Rectal smooth muscle tissue (tissue), 1 donor: Measurements from ENCODE around the gene PLEKHM3.

Source experiments
- H3K27ac ChIP-seq: one replicate; pipeline ENCODE4 v1.7.0; 2013; ENCODE audit warnings: low read depth, low read length, inconsistent platforms
- H3K27me3 ChIP-seq: one replicate; pipeline ENCODE4 v1.7.0; 2013; ENCODE audit warnings: low read length; ENCODE audit not compliant: control insufficient read depth, insufficient read depth
- H3K36me3 ChIP-seq: one replicate; pipeline ENCODE4 v1.7.0; 2013; ENCODE audit warnings: low read length; ENCODE audit not compliant: control insufficient read depth, insufficient read depth
- H3K4me1 ChIP-seq: one replicate; pipeline ENCODE4 v1.7.0; 2013; ENCODE audit warnings: low read length; ENCODE audit not compliant: control insufficient read depth, insufficient read depth
- H3K4me3 ChIP-seq: one replicate; pipeline ENCODE4 v1.7.0; 2013; ENCODE audit warnings: low read length
- H3K9ac ChIP-seq: one replicate; pipeline ENCODE4 v1.7.0; 2013; ENCODE audit warnings: low read length

The PLEKHM3 gene

GRCh38 chr2:207935121-207935990 lies 90.0 kb downstream of the PLEKHM3 start:
- no peak overlapping the region for H3K9ac ChIP-seq
- peaks cover 4% of the 10 kb centered on the region for H3K4me1 ChIP-seq
- H3K27me3 ChIP-seq = no peaks in the 10 kb centered on the region
- H3K27ac ChIP-seq = no peak overlapping the region
- H3K4me3 ChIP-seq = no peak overlapping the region
- H3K36me3 ChIP-seq = no peaks in the 10 kb centered on the region

GRCh38 chr2:207934720-207935119 lies 90.6 kb downstream of the PLEKHM3 start:
- no peak overlapping the region for H3K9ac ChIP-seq
- no peaks in the 10 kb centered on the region for H3K27me3 ChIP-seq
- H3K36me3 ChIP-seq = no peaks in the 10 kb centered on the region
- no peak overlapping the region for H3K4me3 ChIP-seq
- H3K4me1 ChIP-seq = peaks cover 5% of the 10 kb centered on the region
- no peak overlapping the region for H3K27ac ChIP-seq

- Histone ChIP-seq H3K9ac (no peak overlapping the region), H3K27ac (no peak overlapping the region), H3K27me3 (no peaks in the 10 kb centered on the region), H3K4me3 (no peak overlapping the region), H3K4me1 (peaks cover 9% of the 10 kb centered on the region), H3K36me3 (no peaks in the 10 kb centered on the region)
Measured at GRCh38 chr2:207933396-207934065, 91.8 kb downstream of the PLEKHM3 start.

GRCh38 chr2:207932106-207932505 lies 93.2 kb downstream of the PLEKHM3 start:
- Histone ChIP-seq H3K4me1 (peaks cover 9% of the 10 kb centered on the region), H3K36me3 (no peaks in the 10 kb centered on the region), H3K27me3 (no peaks in the 10 kb centered on the region), H3K9ac (no peak overlapping the region), H3K4me3 (no peak overlapping the region), H3K27ac (no peak overlapping the region)

GRCh38 chr2:207930747-207931146 lies 94.6 kb downstream of the PLEKHM3 start:
- Histone ChIP-seq H3K4me1 (peaks cover 15% of the 10 kb centered on the region), H3K9ac (no peak overlapping the region), H3K27ac (peak overlapping the region; percentile 85)

GRCh38 chr2:207929923-207930322 lies 95.4 kb downstream of the PLEKHM3 start:
- Histone ChIP-seq H3K9ac (no peak overlapping the region), H3K4me3 (no peak overlapping the region), H3K36me3 (no peaks in the 10 kb centered on the region), H3K27me3 (no peaks in the 10 kb centered on the region), H3K27ac (peak overlapping the region; percentile 85), H3K4me1 (peaks cover 15% of the 10 kb centered on the region)

More at GRCh38 chr2:207930747-207931146, 94.6 kb downstream of the PLEKHM3 start:
- Histone ChIP-seq H3K36me3 (no peaks in the 10 kb centered on the region), H3K27me3 (no peaks in the 10 kb centered on the region), H3K4me3 (peak overlapping the region; percentile 19)

- H3K4me1 ChIP-seq = peaks cover 15% of the 10 kb centered on the region
- no peaks in the 10 kb centered on the region for H3K36me3 ChIP-seq
- H3K4me3 ChIP-seq = no peak overlapping the region
- peak overlapping the region; percentile 85 for H3K27ac ChIP-seq
- no peak overlapping the region for H3K9ac ChIP-seq
- no peaks in the 10 kb centered on the region for H3K27me3 ChIP-seq
Measured at GRCh38 chr2:207928079-207928478, 97.2 kb downstream of the PLEKHM3 start.

GRCh38 chr2:207926989-207927300 lies 98.4 kb downstream of the PLEKHM3 start:
- Histone ChIP-seq H3K27me3 (no peaks in the 10 kb centered on the region), H3K4me1 (peaks cover 15% of the 10 kb centered on the region), H3K4me3 (no peak overlapping the region), H3K9ac (no peak overlapping the region), H3K27ac (peak overlapping the region; percentile 73), H3K36me3 (peaks cover 2% of the 10 kb centered on the region)

GRCh38 chr2:207926133-207926988 lies 99.0 kb downstream of the PLEKHM3 start:
- no peak overlapping the region for H3K9ac ChIP-seq
- H3K36me3 ChIP-seq = peaks cover 2% of the 10 kb centered on the region
- no peaks in the 10 kb centered on the region for H3K27me3 ChIP-seq

GRCh38 chr2:207925601-207926000 lies 99.7 kb downstream of the PLEKHM3 start:
- H3K27me3 ChIP-seq = no peaks in the 10 kb centered on the region
- peaks cover 13% of the 10 kb centered on the region for H3K4me1 ChIP-seq
- peak overlapping the region; percentile 73 for H3K27ac ChIP-seq
- H3K36me3 ChIP-seq = peaks cover 2% of the 10 kb centered on the region
- no peak overlapping the region for H3K9ac ChIP-seq
- H3K4me3 ChIP-seq = no peak overlapping the region

More at GRCh38 chr2:207926133-207926988, 99.0 kb downstream of the PLEKHM3 start:
- H3K27ac ChIP-seq = peak overlapping the region; percentile 73
- no peak overlapping the region for H3K4me3 ChIP-seq
- H3K4me1 ChIP-seq = peaks cover 15% of the 10 kb centered on the region

- Histone ChIP-seq H3K27me3 (no peaks in the 10 kb centered on the region), H3K4me1 (peaks cover 6% of the 10 kb centered on the region), H3K36me3 (peaks cover 2% of the 10 kb centered on the region), H3K27ac (no peak overlapping the region), H3K4me3 (no peak overlapping the region), H3K9ac (no peak overlapping the region)
Measured at GRCh38 chr2:207921606-207922005, 103.7 kb downstream of the PLEKHM3 start.

GRCh38 chr2:207920721-207921120 lies 104.6 kb downstream of the PLEKHM3 start:
- no peak overlapping the region for H3K27ac ChIP-seq
- no peak overlapping the region for H3K4me3 ChIP-seq
- no peak overlapping the region for H3K9ac ChIP-seq
- peaks cover 2% of the 10 kb centered on the region for H3K36me3 ChIP-seq
- H3K4me1 ChIP-seq = no peaks in the 10 kb centered on the region
- H3K27me3 ChIP-seq = no peaks in the 10 kb centered on the region
